Stimulated activated CD8-positive, alpha-beta memory T cell treated with anti-CD3 and anti-CD28 coated beads, Interleukin-15, amount 100 ng/mL, for 24 hours (primary cell): Measurements from ENCODE around the gene PPP1R37.
"Not testable (repeated sequence)": the region's sequence is repeated elsewhere in the genome, so short reads cannot be mapped to it uniquely, and the experiment has no call there.

Experiments
- DNase-seq: peaks from one replicate; pipeline ENCODE4 v3.0.0-alpha.2; 2020; ENCODE audit warnings: low read depth

The PPP1R37 gene

DNA sequence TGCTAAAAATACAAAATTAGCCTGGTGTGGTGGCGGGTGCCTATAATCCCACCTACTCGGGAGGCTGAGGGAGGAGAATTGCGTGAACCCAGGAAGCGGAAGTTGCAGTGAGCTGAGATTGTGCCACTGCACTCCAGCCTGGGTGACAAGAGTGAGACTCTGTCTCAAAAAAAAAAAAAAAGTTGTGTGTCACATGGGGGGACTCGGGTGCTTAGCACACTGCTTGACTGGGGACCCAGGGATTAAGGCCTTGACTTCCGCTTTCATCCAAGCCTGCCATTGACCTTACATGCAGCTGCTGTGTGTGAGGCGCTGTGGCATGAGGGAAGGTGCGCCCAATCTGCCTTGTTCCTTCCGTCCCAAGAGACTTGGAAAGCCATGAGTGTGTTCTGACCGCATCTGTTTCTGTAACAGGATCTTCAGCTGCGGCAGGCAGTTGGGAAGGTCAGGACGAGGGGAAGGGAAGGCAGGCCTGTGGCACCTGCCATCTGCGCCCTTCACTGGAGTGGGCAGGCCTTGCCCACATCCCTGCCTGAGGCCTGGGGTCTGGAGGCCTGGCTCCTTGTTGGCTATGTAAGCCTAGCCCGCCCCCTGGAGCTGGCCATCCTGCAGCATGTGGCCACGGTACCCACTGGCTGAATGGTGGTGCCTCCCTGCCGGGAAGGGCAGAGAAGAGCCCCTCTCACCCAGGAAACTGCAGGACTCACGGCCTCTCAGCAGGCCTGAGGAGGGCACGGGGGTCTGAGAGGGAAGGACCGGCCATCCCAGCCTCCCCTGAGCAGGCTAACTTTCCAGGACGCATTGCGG is 23.0 kb downstream of the PPP1R37 start:
- no peak for DNase-seq

GRCh38 chr19:45117167-45117594 is 24.2 kb downstream of the PPP1R37 start:
- no peak for DNase-seq

- DNase-seq: no peak
Measured at GRCh38 chr19:45117671-45118070, 24.7 kb downstream of the PPP1R37 start.

DNA sequence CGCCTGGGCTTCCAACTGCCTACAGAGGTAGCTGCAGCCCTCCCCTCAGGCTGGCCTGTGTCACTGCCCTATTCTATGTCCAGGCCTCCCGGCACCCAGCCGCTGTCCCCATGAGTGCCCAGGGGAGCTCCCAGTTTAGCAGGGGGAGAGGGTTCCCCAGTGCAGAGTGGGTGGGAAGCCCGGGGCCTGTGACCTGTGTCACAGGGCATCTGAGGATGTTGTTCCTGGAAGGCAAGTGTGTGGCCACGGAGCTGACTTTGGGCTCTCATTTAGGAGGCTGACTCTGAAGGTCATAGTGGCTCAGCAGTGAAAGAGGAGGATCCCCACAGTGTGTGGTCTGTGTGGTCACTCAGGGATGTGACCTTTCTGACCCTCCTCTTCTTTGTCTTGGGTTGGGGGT is 25.1 kb downstream of the PPP1R37 start:
- no peak for DNase-seq

GRCh38 chr19:45118591-45119355 is 25.8 kb downstream of the PPP1R37 start:
- not testable (repeated sequence) for DNase-seq

- DNase-seq: no peak
Measured at GRCh38 chr19:45119582-45119981, 26.6 kb downstream of the PPP1R37 start.

DNA sequence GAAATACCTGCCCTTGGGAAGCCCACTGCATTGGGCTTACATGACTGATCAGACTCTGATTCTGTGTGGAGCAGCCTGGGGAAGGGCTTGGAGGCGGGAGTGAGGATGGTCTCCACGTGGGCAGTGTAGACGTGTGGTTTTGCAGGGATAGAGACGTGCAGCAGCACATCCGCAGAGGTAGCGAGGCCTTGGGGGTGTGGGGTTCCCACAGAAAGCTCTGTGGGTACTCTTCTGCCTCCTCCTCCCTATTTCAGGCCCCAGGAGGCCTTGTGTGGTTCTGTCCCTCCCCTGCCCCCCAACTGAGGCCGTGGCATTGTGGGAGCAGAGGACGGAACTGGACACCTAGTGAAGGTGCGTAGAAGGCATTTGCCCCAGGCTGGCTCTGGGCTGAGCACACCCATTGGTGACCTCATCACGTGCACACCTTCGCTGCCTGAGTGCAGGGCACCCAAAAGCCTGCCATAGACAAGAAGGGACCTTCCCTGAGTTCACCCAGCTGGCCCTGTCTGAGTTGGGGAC is 28.9 kb downstream of the PPP1R37 start:
- no peak for DNase-seq

DNA sequence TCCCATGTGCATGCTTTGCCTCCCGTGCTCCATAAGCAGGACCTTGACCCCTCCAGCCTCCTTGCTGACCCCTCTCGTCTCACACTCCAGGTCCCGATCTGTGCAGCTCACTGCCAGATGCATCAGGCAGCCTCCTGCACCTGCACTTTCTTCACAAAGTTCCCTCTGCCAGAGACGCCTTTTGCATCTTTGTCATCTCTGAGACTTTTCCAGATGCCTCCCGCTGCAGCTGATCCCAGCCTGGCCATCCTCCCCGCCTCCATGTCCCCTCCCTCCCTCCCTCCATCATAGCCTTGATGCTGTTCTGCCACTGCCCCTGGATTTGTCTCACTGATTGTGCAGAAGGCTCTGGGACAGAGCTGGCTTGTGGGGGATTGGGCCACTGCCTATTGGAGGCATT is 29.9 kb downstream of the PPP1R37 start:
- no peak for DNase-seq

GRCh38 chr19:45123440-45123850 is 30.5 kb downstream of the PPP1R37 start:
- DNase-seq: no peak

GRCh38 chr19:45124021-45124420 is 31.0 kb downstream of the PPP1R37 start:
- DNase-seq: no peak

- DNase-seq: no peak
Measured at GRCh38 chr19:45125360-45125759, 32.4 kb downstream of the PPP1R37 start.

- DNase-seq: peak; percentile 21
Measured at GRCh38 chr19:45125975-45126493, 33.1 kb downstream of the PPP1R37 start.

DNA sequence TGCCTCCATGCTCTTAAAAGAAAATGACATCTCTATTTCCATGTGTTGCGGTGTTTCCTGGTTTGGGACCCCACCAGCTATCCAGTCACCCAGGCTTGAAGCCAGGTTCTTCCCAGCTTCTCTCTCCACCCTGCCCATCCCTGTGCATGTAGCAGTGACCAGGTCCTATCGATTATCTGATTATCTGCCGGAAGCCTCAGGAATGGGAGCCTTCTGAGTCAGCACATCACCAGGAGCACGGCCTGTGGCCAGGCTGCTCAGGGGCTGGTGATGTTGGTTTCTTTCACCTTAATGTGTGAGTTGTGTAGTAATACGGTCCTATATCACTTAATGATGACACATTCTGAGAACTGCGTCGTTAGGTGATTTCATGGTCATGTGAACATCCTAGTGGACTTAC is 33.7 kb downstream of the PPP1R37 start:
- DNase-seq: no peak

DNA sequence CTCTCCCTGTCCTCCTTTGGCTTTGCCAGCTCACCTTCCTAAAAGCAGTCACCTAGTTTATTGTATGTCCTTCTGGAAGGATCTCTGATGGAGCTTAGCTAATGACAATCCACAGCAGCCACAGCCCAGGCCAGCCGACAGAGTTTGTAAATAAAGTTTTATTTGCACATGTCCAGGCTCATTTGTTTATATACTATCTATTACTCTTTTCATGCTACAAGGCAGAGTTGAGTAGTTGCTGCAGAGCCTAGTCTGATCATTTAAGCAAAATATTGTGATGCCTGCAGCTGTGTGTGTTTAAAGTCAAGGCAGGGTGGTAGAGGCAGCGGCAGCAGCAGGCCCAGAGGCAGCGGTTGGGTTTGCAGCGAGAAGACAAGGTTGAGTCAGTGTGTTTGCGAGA is 35.2 kb downstream of the PPP1R37 start:
- no peak for DNase-seq

DNA sequence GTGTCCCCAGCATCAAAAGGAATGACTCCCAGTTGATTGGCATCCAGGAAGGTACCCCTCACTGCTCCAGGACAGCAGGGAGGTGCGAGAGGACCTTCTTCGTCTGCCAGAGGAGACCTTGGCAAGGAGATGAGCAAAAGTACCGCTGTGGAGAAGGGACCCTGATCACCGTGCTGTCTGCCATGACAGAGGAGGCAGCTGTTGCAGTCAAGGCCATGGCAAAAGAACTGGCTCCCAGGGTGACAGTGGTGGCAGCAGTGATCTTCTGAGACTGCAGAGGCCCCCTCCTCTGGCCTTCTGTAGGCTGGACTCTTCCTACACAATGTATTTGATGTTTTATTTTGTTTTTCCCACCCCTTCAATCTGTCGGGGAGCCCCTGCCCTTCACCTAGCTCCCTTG is 35.8 kb downstream of the PPP1R37 start:
- DNase-seq: no peak

DNA sequence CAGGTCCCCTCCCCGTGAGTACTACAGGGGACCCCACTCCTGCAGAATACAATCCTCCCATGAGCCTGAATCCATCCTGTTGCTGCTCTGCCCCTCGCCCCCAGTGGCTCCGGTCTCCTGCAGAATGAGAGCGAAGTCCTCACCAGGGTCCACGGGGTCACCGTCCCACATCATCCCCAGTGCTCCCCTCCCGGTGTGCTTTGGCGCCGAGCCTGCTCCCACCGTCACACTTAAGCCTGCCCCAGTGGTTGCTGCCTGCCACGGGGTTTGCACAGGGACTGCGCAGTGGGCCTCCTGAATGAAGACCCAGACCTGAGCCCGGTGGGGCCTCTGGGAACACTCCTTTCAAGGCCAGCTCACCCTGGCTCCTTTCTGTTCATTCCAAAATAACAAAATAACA is 37.3 kb downstream of the PPP1R37 start:
- no peak for DNase-seq

DNA sequence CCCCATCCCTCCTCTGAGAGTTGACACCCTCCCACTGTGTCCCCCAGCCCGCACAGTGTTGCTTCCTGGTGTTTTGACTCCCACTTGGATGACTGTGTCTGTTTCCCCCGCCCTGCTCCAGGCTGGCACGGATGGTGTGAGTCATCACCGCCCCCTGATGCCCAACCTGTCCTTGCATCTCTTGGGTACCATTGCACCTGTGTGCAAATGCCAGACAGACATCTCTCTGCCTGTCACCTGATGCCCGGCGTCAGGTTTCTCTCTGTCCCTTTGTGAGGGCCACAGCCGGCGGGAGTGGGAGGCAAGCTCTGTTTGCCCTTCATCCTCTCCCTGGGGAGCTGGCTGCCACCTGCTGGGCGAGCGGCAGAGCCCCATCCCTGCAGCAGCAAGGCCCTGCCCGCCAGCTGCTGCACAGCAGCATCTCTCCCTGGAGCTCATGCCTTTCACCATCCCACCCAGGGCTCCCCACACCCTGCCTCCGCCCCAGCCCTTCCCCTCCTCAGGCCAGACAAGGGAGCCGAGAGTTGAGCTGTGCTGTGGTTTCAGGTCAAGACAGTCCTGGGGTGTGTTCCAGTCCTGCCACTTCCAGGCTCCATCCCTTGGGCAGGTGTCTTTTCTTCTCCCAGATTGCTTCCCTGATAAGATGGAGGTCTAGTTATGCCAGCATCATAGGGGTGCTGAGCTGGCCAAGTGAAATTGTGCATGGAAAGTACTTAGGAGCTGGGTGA is 38.1 kb downstream of the PPP1R37 start:
- no peak for DNase-seq

DNA sequence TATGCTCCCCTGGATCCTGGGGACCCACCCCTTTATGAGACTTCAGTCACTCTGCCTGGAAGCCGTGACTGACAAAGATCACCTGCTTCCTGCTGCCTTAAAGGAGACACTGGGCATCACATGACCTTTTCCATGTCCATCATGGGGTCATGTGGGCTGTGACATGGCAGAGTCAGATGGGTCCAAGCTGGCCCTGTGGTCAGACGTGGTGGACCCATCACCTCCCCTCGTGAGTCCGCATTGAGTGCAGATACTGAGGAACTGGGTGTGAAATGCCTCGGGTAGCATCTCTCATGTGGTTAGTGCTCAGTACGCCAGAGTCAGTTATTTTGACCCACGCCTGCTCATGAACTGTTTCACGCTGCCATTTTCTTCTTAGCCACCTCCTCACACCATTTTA is 40.7 kb downstream of the PPP1R37 start:
- no peak for DNase-seq

DNA sequence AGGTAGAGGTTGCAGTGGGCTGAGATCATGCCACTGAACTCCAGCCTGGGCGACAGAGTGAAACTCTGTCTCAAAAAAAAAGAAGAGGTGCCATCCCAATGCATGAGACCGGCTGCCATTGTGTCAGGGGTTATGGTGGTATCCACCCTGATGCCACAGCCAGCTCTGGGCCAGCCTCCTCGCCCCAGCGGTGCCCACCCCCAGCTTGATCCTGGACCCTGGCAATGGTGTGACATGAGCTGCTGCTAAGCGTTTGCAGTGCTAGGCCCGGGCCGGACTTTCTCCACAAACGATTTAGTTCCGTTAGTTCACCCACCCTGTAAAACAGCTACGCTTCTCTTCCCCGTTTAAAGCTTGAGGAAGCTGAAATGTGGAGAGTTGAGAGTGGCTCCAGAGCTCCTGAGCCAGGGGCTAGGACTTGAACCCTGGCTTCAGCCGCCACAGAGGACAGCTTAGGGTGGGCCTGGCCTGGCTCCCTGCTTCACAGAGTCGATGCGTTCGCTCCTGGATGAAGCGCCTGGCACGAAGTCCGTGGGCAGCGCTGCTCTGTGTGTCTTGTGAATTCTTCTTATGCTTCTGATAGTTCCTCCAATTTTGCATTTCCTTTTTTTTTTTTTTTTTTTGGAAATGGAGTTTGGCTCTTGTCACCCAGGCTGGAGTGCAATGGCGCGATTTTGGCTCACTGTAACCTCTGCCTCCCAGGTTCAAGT is 42.4 kb downstream of the PPP1R37 start:
- DNase-seq: no peak

DNA sequence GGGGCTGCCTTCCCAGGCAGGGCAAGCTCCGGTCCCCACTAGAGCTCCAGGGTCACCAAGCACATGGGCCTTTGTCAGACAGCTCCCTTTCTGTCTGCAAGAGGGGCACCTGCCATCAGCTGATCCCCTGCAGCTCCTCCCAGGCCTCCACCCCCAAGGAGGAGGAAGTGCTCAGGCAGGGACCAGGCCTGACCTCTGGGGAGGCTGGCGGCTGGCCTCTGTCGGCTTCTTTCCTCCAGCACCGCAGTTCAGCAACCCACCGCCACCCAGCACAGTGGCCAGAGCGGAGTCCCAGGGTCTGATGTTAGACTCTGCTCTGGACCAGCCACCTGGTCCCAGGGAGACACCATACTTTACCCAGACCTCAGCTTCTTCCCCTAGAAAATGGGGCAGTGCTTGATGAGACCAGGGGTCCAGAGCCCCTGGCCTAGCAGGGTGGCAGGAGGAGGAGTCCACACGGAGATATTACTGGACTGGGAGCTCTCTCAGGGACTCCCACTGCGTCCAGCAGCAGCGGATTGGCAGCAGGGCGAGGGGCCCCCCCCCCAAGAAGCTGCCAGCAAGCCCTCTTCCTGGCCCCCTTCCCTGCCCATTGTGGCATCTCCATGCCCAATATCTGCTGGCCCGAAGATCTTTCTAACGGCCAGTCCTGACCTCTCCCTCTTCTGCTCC is 43.7 kb downstream of the PPP1R37 start:
- DNase-seq: no peak

- no peak for DNase-seq
Measured at GRCh38 chr19:45137179-45137761, 44.3 kb downstream of the PPP1R37 start.
